H9 (cell line): Measurements from ENCODE around the gene MICALL2. TPM values are rescaled to one million over a fixed set of nuclear protein-coding genes. Genes with fewer than 3 reads are reported as not detected.

Experiments
- DNase-seq: peaks from one replicate; pipeline ENCODE4 v3.0.0-alpha.2; 2017
- H2AFZ ChIP-seq: one replicate; pipeline ENCODE4 v1.6.1; 2013; ENCODE audit warnings: mild to moderate bottlenecking, low read length, control low read depth, moderate library complexity
- H2AK5ac ChIP-seq: 2 replicates; pipeline ENCODE4 v1.6.1; 2013; ENCODE audit warnings: low read length, control low read depth, mixed read lengths; ENCODE audit not compliant: insufficient read length
- H2BK120ac ChIP-seq: one replicate; pipeline ENCODE4 v1.6.1; 2013; ENCODE audit warnings: low read depth, mild to moderate bottlenecking, low read length, control low read depth, inconsistent platforms; ENCODE audit not compliant: poor library complexity, severe bottlenecking
- H2BK12ac ChIP-seq: 2 replicates; pipeline ENCODE4 v1.6.1; 2013; ENCODE audit warnings: low read length, control low read depth, mixed read lengths, low read depth; ENCODE audit not compliant: insufficient read length
- H2BK15ac ChIP-seq: 2 replicates; pipeline ENCODE4 v1.6.1; 2013; ENCODE audit warnings: low read depth, low read length, control low read depth
- H2BK20ac ChIP-seq: one replicate; pipeline ENCODE4 v1.6.1; 2013; ENCODE audit warnings: low read depth, mild to moderate bottlenecking, low read length, control low read depth, inconsistent platforms; ENCODE audit not compliant: poor library complexity, severe bottlenecking
- H2BK5ac ChIP-seq: 2 replicates; pipeline ENCODE4 v1.6.1; 2013; ENCODE audit warnings: low read length, control low read depth, mixed read lengths; ENCODE audit not compliant: insufficient read length
- H3K14ac ChIP-seq: 2 replicates; pipeline ENCODE4 v1.6.1; 2013; ENCODE audit warnings: low read length, control low read depth; ENCODE audit not compliant: insufficient read depth
- H3K18ac ChIP-seq: 2 replicates; pipeline ENCODE4 v1.6.1; 2013; ENCODE audit warnings: low read depth, mild to moderate bottlenecking, mixed read lengths, low read length, control low read depth; ENCODE audit not compliant: insufficient read length
- H3K23ac ChIP-seq: 2 replicates; pipeline ENCODE4 v1.6.1; 2013; ENCODE audit warnings: low read length, control low read depth, mixed read lengths, low read depth; ENCODE audit not compliant: insufficient read length
- H3K23me2 ChIP-seq: 2 replicates; pipeline ENCODE4 v1.6.1; 2013; ENCODE audit warnings: low read depth, mild to moderate bottlenecking, mixed read lengths, low read length, control low read depth; ENCODE audit not compliant: insufficient read length, poor library complexity, severe bottlenecking
- H3K27ac ChIP-seq: 2 replicates; pipeline ENCODE4 v1.5.1; 2013; ENCODE audit warnings: low read length, control low read depth, mixed read lengths, low read depth; ENCODE audit not compliant: insufficient read length
- H3K27me3 ChIP-seq: 2 replicates; pipeline ENCODE4 v1.6.1; 2013; ENCODE audit warnings: low read length, control low read depth, inconsistent platforms; ENCODE audit not compliant: insufficient read depth
- H3K4ac ChIP-seq: 2 replicates; pipeline ENCODE4 v1.6.1; 2013; ENCODE audit warnings: low read depth, mild to moderate bottlenecking, control low read depth, inconsistent platforms, low read length, moderate library complexity
- H3K4me1 ChIP-seq: 2 replicates; pipeline ENCODE4 v1.6.1; 2013; ENCODE audit warnings: low read length, control low read depth, inconsistent platforms; ENCODE audit not compliant: insufficient read depth
- H3K4me2 ChIP-seq: 2 replicates; pipeline ENCODE4 v1.6.1; 2013; ENCODE audit warnings: low read length, control low read depth, mixed read lengths; ENCODE audit not compliant: insufficient read length, insufficient read depth
- H3K56ac ChIP-seq: 2 replicates; pipeline ENCODE4 v1.6.1; 2013; ENCODE audit warnings: low read depth, mild to moderate bottlenecking, mixed read lengths, low read length, control low read depth; ENCODE audit not compliant: insufficient read length
- H3K79me1 ChIP-seq: 2 replicates; pipeline ENCODE4 v1.6.1; 2013; ENCODE audit warnings: low read depth, mild to moderate bottlenecking, moderate library complexity, low read length, control low read depth, inconsistent platforms; ENCODE audit not compliant: insufficient read depth, poor library complexity, severe bottlenecking
- H3K79me2 ChIP-seq: 2 replicates; pipeline ENCODE4 v1.6.1; 2013; ENCODE audit warnings: low read length, control low read depth, inconsistent platforms; ENCODE audit not compliant: insufficient read depth
- H3K9ac ChIP-seq: 2 replicates; pipeline ENCODE4 v1.6.1; 2013; ENCODE audit warnings: low read length, control low read depth, mixed read lengths; ENCODE audit not compliant: insufficient read length; ENCODE audit errors: extremely low read depth
- H3K9me3 ChIP-seq: one replicate; pipeline ENCODE4 v1.6.1; 2013; ENCODE audit warnings: low read depth, low read length, inconsistent platforms; ENCODE audit not compliant: control insufficient read depth
- H3T11ph ChIP-seq: one replicate; pipeline ENCODE4 v1.6.1; 2013; ENCODE audit warnings: mild to moderate bottlenecking, low read length, control low read depth, inconsistent platforms
- H4K20me1 ChIP-seq: one replicate; pipeline ENCODE4 v1.6.1; 2013; ENCODE audit not compliant: control insufficient read depth, insufficient read length, insufficient read depth
- H4K5ac ChIP-seq: 2 replicates; pipeline ENCODE4 v1.6.1; 2013; ENCODE audit warnings: low read depth, mild to moderate bottlenecking, mixed read lengths, low read length, control low read depth; ENCODE audit not compliant: insufficient read length
- H4K8ac ChIP-seq: replicated peaks from 2 replicates; pipeline ENCODE4 v1.6.1; 2013; ENCODE audit warnings: low read length, control low read depth, mixed read lengths, low read depth; ENCODE audit not compliant: insufficient read length
- H4K91ac ChIP-seq: 2 replicates; pipeline ENCODE4 v1.6.1; 2013; ENCODE audit warnings: low read depth, mild to moderate bottlenecking, moderate library complexity, mixed read lengths, low read length, control low read depth; ENCODE audit not compliant: insufficient read length
- H3K27ac Mint-ChIP-seq, 3 experiments: 2 replicates in 2 of 3; 3 replicates in 1 of 3; pipeline ENCODE4 v1.8.0; 2020 to 2021; ENCODE audit warnings: mixed read lengths in 3 of 3, mild to moderate bottlenecking in 1 of 3, moderate library complexity in 1 of 3
- H3K27me3 Mint-ChIP-seq: 2 replicates; pipeline ENCODE4 v1.8.0; 2021; ENCODE audit warnings: low read depth, mild to moderate bottlenecking, moderate library complexity, mixed read lengths
- H3K36me3 Mint-ChIP-seq, 3 experiments: 2 replicates in 2 of 3; 3 replicates in 1 of 3; pipeline ENCODE4 v1.8.0; 2020 to 2021; ENCODE audit warnings: low read depth in 3 of 3, mixed read lengths in 3 of 3; ENCODE audit not compliant: insufficient read depth in 1 of 3
- H3K4me1 Mint-ChIP-seq, 2 experiments: 2 replicates each; pipeline ENCODE4 v1.8.0; 2020; ENCODE audit warnings: mixed read lengths in 2 of 2
- H3K4me3 Mint-ChIP-seq, 2 experiments: 2 replicates in 1 of 2; 3 replicates in 1 of 2; pipeline ENCODE4 v1.8.0; 2020 to 2021; ENCODE audit warnings: mild to moderate bottlenecking in 2 of 2, mixed read lengths in 2 of 2, moderate library complexity in 1 of 2
- H3K9me3 Mint-ChIP-seq, 2 experiments: 2 replicates in 1 of 2; 3 replicates in 1 of 2; pipeline ENCODE4 v1.8.0; 2020; ENCODE audit warnings: mild to moderate bottlenecking in 2 of 2, mixed read lengths in 2 of 2, moderate library complexity in 1 of 2
- CTCF ChIP-seq: fragments of 200-600 bp; sonication (generic); conservative IDR thresholded peaks from 3 replicates; pipeline ENCODE4 v1.8.0; 2021; ENCODE audit warnings: antibody characterized with exemption, mild to moderate bottlenecking
- WGBS: extraction: QIAGEN DNeasy Blood & Tissue Kit; methylation state at CpG from one replicate; pipeline ENCODE4 v1.1.7; 2013; ENCODE audit warnings: missing lambda C conversion rate, low lambda C conversion rate, mixed read lengths; ENCODE audit not compliant: insufficient read length; ENCODE audit errors: extremely low coverage; 5-methylcytosine and 5-hydroxymethylcytosine counted together
- total RNA-seq: library from RNA; stranded (reverse); gene quantifications from 2 replicates; pipeline ENCODE4 v1.2.1, GENCODE V29; 2021

The MICALL2 gene
- total RNA-seq, 1 experiment from 2014 or later = 7.1 TPM

DNA sequence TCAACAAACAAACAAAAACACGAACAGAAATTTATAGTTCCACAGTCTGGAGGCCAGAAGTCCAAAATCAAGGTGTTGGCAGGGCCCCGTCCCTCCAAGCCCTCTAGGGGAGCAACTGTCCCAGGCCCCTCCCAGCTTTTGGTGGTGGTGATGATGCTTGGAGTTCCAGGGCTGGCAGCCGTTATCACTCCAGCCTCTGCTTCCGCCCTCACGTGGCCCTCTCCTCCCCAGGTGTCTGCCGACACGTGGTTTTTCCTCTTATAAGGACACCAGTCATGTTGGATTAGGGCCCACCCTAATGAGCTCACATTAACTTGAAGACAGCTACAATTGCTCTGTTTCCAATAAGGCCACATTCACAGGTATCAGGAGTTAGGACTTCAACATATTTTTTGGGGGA is 49.7 kb downstream of the MICALL2 start:
- Mint-ChIP-seq H3K4me1 (peaks cover 2 to 11% of the 10 kb centered on the region in 2 experiments; a peak in 2 of 4 replicates), H3K27ac (no peak overlapping the region), H3K4me3 (no peak overlapping the region), H3K27me3 (peaks cover 54% of the 10 kb centered on the region), H3K36me3 (no peaks in the 10 kb centered on the region), H3K9me3 (no peaks in the 10 kb centered on the region; a peak in 1 of 5 replicates)
- H4K20me1 ChIP-seq = no peaks in the 10 kb centered on the region
- no peak overlapping the region for H4K5ac ChIP-seq
- no peak overlapping the region for H2AK5ac ChIP-seq
- no peak overlapping the region for H2BK12ac ChIP-seq
- H3K79me2 ChIP-seq = no peaks in the 10 kb centered on the region
- no peak overlapping the region for H3T11ph ChIP-seq
- no peak overlapping the region for H2BK20ac ChIP-seq
- H3K27me3 ChIP-seq = no peaks in the 10 kb centered on the region
- no peak overlapping the region for H2BK15ac ChIP-seq
- H3K79me1 ChIP-seq = no peaks in the 10 kb centered on the region
- no peak overlapping the region for H3K23ac ChIP-seq
- H3K9me3 ChIP-seq = no peaks in the 10 kb centered on the region
- H3K9ac ChIP-seq = no peak overlapping the region
- no peaks in the 10 kb centered on the region for H3K4me1 ChIP-seq
- H4K91ac ChIP-seq = no peak overlapping the region
- no peak overlapping the region for H3K56ac ChIP-seq
- WGBS = no CpG with 5 or more reads among the region's 7 CpGs
- H3K4me2 ChIP-seq = no peak overlapping the region
- TF ChIP-seq CTCF = no peak
- H4K8ac ChIP-seq = no peak overlapping the region
- no peak overlapping the region for H3K27ac ChIP-seq
- H2AFZ ChIP-seq = no peak overlapping the region
- H3K18ac ChIP-seq = no peak overlapping the region
- H2BK120ac ChIP-seq = no peak overlapping the region
- no peak for DNase-seq
- H3K23me2 ChIP-seq = no peaks in the 10 kb centered on the region
- no peak overlapping the region for H2BK5ac ChIP-seq
- no peak overlapping the region for H3K4ac ChIP-seq
- no peak overlapping the region for H3K14ac ChIP-seq
